DMS153 treated with DMSO at 0.1 percent for 48 hours (cell line): ENCODE measurements around the gene TNF.
A peak's percentile ranks its signal among the peaks of the same experiment; 100 is the strongest.
"Not testable (repeated sequence)": the region's sequence is repeated elsewhere in the genome, so short reads cannot be mapped to it uniquely, and the experiment has no call there.

ENCODE experiments used
- DNase-seq: peaks from one replicate; lab custom pipeline; 2025; ENCODE audit not compliant: unreplicated experiment; lab: John Stamatoyannopoulos, UW

The TNF gene

GRCh38 chr6:31587791-31588777 is 12.7 kb downstream of the TNF start:
- no peak for DNase-seq

GRCh38 chr6:31588871-31589650 is 13.7 kb downstream of the TNF start:
- no peak for DNase-seq

- DNase-seq, result not testable (repeated sequence)
These were observed 15.3 kb downstream of the TNF start for GRCh38 chr6:31590691-31591090.

GRCh38 chr6:31592396-31592771 is 17.0 kb downstream of the TNF start:
- no peak for DNase-seq

GRCh38 chr6:31597006-31597405 is 21.6 kb downstream of the TNF start:
- no peak for DNase-seq

- DNase-seq, result no peak
These were observed 32.0 kb downstream of the TNF start for GRCh38 chr6:31607317-31607716.

- DNase-seq, result peak; percentile 26
These were observed 34.4 kb downstream of the TNF start for GRCh38 chr6:31609519-31610406.

- no peak for DNase-seq
These were observed 35.6 kb downstream of the TNF start for GRCh38 chr6:31610968-31611367.

GRCh38 chr6:31614075-31614619 is 38.8 kb downstream of the TNF start:
- DNase-seq, result no peak

- DNase-seq, result no peak
These were observed 39.6 kb downstream of the TNF start, which contains the start of gene AIF1 for GRCh38 chr6:31614684-31615578. Gene AIF1, plus strand, starts transcription at chr6:31615234. Its CDS starts 96 bp downstream, at chr6:31615330.

GRCh38 chr6:31615748-31616147 is 40.4 kb downstream of the TNF start:
- no peak for DNase-seq

GRCh38 chr6:31617010-31617409 is 41.6 kb downstream of the TNF start:
- DNase-seq, result no peak

GRCh38 chr6:31619805-31620585 is 44.6 kb downstream of the TNF start:
- DNase-seq, result peak; percentile 96

GRCh38 chr6:31620586-31621319 is 45.4 kb downstream of the TNF start, which contains the start of gene PRRC2A:
Gene PRRC2A, plus strand, starts transcription at chr6:31620715. Its CDS starts 2,075 bp downstream, at chr6:31622790.
- DNase-seq, result peak; percentile 30

- DNase-seq, result no peak
These were observed 46.1 kb downstream of the TNF start for GRCh38 chr6:31621320-31621939.

GRCh38 chr6:31621991-31622390 is 46.6 kb downstream of the TNF start:
- no peak for DNase-seq

- no peak for DNase-seq
These were observed 47.3 kb downstream of the TNF start for GRCh38 chr6:31622684-31623091.
